Mesothelial cell of epicardium (in vitro differentiated cells): ENCODE measurements around the gene KANSL1. TPM values are rescaled to one million over a fixed set of nuclear protein-coding genes. Genes with fewer than 3 reads are reported as not detected.

ENCODE experiments used
- DNase-seq, 2 experiments: peaks; one replicate each; pipeline ENCODE4 v3.0.0; 2021; ENCODE audit warnings: low spot score in 2 of 2; ENCODE audit not compliant: unreplicated experiment in 2 of 2
- H3K27ac Mint-ChIP-seq: 2 replicates; pipeline ENCODE4 v1.8.0; 2021; ENCODE audit warnings: mixed read lengths
- H3K27me3 Mint-ChIP-seq: 2 replicates; pipeline ENCODE4 v1.8.0; 2021; ENCODE audit warnings: low read depth, mixed read lengths
- H3K36me3 Mint-ChIP-seq: 2 replicates; pipeline ENCODE4 v1.8.0; 2021; ENCODE audit warnings: mixed read lengths
- H3K4me1 Mint-ChIP-seq: 2 replicates; pipeline ENCODE4 v1.8.0; 2021; ENCODE audit warnings: mixed read lengths
- H3K4me3 Mint-ChIP-seq: 2 replicates; pipeline ENCODE4 v1.8.0; 2021; ENCODE audit warnings: mild to moderate bottlenecking, moderate library complexity, mixed read lengths
- H3K9me3 Mint-ChIP-seq: 2 replicates; pipeline ENCODE4 v1.8.0; 2021; ENCODE audit warnings: mixed read lengths
- total RNA-seq: library from RNA; stranded (reverse); gene quantifications from 3 replicates; pipeline ENCODE4 v1.2.1, GENCODE V29; 2021
- TF ChIP-seq, protein P1 (sequence below): fragments of 200-600 bp; sonication (generic); IDR thresholded peaks from one replicate; pipeline ENCODE4 v1.5.0; 2021; ENCODE audit warnings: antibody characterized with exemption; ENCODE audit not compliant: unreplicated experiment

KANSL1 gene
- total RNA-seq, 1 donor from 2014 or later, result 189 TPM

- TF ChIP-seq, protein P1, sequence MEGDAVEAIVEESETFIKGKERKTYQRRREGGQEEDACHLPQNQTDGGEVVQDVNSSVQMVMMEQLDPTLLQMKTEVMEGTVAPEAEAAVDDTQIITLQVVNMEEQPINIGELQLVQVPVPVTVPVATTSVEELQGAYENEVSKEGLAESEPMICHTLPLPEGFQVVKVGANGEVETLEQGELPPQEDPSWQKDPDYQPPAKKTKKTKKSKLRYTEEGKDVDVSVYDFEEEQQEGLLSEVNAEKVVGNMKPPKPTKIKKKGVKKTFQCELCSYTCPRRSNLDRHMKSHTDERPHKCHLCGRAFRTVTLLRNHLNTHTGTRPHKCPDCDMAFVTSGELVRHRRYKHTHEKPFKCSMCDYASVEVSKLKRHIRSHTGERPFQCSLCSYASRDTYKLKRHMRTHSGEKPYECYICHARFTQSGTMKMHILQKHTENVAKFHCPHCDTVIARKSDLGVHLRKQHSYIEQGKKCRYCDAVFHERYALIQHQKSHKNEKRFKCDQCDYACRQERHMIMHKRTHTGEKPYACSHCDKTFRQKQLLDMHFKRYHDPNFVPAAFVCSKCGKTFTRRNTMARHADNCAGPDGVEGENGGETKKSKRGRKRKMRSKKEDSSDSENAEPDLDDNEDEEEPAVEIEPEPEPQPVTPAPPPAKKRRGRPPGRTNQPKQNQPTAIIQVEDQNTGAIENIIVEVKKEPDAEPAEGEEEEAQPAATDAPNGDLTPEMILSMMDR, result no peak
- no peaks in the 10 kb centered on the region for H3K9me3 Mint-ChIP-seq
- no peak overlapping the region for H3K27ac Mint-ChIP-seq
- H3K36me3 Mint-ChIP-seq, result no peaks in the 10 kb centered on the region
- no peak overlapping the region for H3K4me3 Mint-ChIP-seq
- peaks cover 6% of the 10 kb centered on the region for H3K4me1 Mint-ChIP-seq
- H3K27me3 Mint-ChIP-seq, result no peaks in the 10 kb centered on the region
- DNase-seq, result no peak
These were observed 195.6 kb downstream of the KANSL1 start for GRCh38 chr17:45997624-45998023.

- H3K36me3 Mint-ChIP-seq, result no peaks in the 10 kb centered on the region
- H3K4me1 Mint-ChIP-seq, result peaks cover 6% of the 10 kb centered on the region
- no peak overlapping the region for H3K4me3 Mint-ChIP-seq
- H3K27ac Mint-ChIP-seq, result no peak overlapping the region
- DNase-seq, result no peak
- TF ChIP-seq, protein P1, result no peak
- no peaks in the 10 kb centered on the region for H3K9me3 Mint-ChIP-seq
- no peaks in the 10 kb centered on the region for H3K27me3 Mint-ChIP-seq
These were observed 196.1 kb downstream of the KANSL1 start for GRCh38 chr17:45997166-45997565.

DNA sequence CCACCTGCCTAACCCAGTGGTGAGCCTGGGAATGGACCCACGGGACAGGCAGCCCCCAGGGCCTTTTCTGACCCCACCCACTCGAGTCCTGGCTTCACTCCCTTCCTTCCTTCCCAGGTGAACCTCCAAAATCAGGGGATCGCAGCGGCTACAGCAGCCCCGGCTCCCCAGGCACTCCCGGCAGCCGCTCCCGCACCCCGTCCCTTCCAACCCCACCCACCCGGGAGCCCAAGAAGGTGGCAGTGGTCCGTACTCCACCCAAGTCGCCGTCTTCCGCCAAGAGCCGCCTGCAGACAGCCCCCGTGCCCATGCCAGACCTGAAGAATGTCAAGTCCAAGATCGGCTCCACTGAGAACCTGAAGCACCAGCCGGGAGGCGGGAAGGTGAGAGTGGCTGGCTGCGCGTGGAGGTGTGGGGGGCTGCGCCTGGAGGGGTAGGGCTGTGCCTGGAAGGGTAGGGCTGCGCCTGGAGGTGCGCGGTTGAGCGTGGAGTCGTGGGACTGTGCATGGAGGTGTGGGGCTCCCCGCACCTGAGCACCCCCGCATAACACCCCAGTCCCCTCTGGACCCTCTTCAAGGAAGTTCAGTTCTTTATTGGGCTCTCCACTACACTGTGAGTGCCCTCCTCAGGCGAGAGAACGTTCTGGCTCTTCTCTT, 196.8 kb downstream of the KANSL1 start:
- no peak overlapping the region for H3K4me3 Mint-ChIP-seq
- H3K9me3 Mint-ChIP-seq, result no peaks in the 10 kb centered on the region
- H3K27me3 Mint-ChIP-seq, result no peaks in the 10 kb centered on the region
- peaks cover 6% of the 10 kb centered on the region for H3K4me1 Mint-ChIP-seq
- H3K36me3 Mint-ChIP-seq, result no peaks in the 10 kb centered on the region
- DNase-seq, result no peak
- TF ChIP-seq, protein P1, result no peak
- H3K27ac Mint-ChIP-seq, result no peak overlapping the region

- H3K27ac Mint-ChIP-seq, result no peak overlapping the region
- no peak for DNase-seq
- H3K4me3 Mint-ChIP-seq, result no peak overlapping the region
- H3K4me1 Mint-ChIP-seq, result peaks cover 6% of the 10 kb centered on the region
- H3K9me3 Mint-ChIP-seq, result no peaks in the 10 kb centered on the region
- H3K27me3 Mint-ChIP-seq, result no peaks in the 10 kb centered on the region
- TF ChIP-seq, protein P1, result no peak
- no peaks in the 10 kb centered on the region for H3K36me3 Mint-ChIP-seq
These were observed 197.5 kb downstream of the KANSL1 start for GRCh38 chr17:45995627-45996270.

DNA sequence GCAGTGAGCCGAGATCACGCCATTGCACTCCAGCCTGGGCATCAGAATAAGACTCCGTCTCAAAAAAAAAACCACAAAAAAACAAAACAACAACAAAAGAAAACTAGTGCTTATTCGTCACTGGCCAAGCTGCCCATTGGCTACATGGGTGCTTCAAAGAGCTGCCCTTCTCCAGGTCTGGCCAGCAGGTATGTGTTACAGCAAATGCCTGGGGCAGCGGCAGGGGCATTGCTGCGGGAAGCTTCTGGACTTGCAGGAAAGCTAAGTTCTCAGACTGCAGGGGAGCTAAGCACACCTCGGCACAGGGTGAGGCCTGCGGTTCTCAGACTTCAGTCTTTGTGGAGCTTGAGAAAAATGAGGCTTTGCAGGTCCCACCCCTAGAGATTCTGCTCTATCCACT, 198.2 kb downstream of the KANSL1 start:
- H3K27ac Mint-ChIP-seq, result no peak overlapping the region
- H3K36me3 Mint-ChIP-seq, result no peaks in the 10 kb centered on the region

More for the DNA sequence above, 198.2 kb downstream of the KANSL1 start:
- TF ChIP-seq, protein P1, result no peak
- Mint-ChIP-seq H3K4me1 (peaks cover 6% of the 10 kb centered on the region), H3K4me3 (no peak overlapping the region), H3K9me3 (no peaks in the 10 kb centered on the region), H3K27me3 (no peaks in the 10 kb centered on the region)
- no peak for DNase-seq
